ENCODE measurements around the gene SLC4A4.

SLC4A4 gene

GRCh38 chr4:71497078-71497477, 158.3 kb downstream of the SLC4A4 start:
- H3K9me3 Mint-ChIP-seq, result no peaks in the 10 kb centered on the region
- no peaks in the 10 kb centered on the region for H3K36me3 Mint-ChIP-seq (ENCODE audit: low read depth)
- no peak for ATAC-seq
- no peak overlapping the region for H3K27ac Mint-ChIP-seq
- H3K4me3 Mint-ChIP-seq, result no peak overlapping the region
- H3K4me1 Mint-ChIP-seq, result no peaks in the 10 kb centered on the region
- no peak for DNase-seq
- H3K27me3 Mint-ChIP-seq, result no peaks in the 10 kb centered on the region

- Mint-ChIP-seq H3K9me3 (no peaks in the 10 kb centered on the region), H3K36me3 (ENCODE audit: low read depth) (no peaks in the 10 kb centered on the region), H3K27ac (no peak overlapping the region), H3K4me3 (no peak overlapping the region), H3K4me1 (no peaks in the 10 kb centered on the region), H3K27me3 (no peaks in the 10 kb centered on the region)
- no peak for ATAC-seq
- no peak for DNase-seq
These were observed 159.2 kb downstream of the SLC4A4 start for GRCh38 chr4:71498002-71498401.

- Mint-ChIP-seq H3K4me3 (no peak overlapping the region), H3K36me3 (ENCODE audit: low read depth) (no peaks in the 10 kb centered on the region), H3K4me1 (no peaks in the 10 kb centered on the region), H3K27ac (no peak overlapping the region), H3K27me3 (no peaks in the 10 kb centered on the region), H3K9me3 (no peaks in the 10 kb centered on the region)
- ATAC-seq (no peak), DNase-seq (no peak)
These were observed 159.8 kb downstream of the SLC4A4 start for GRCh38 chr4:71498625-71499024.

GRCh38 chr4:71501992-71502391, 163.2 kb downstream of the SLC4A4 start:
- Mint-ChIP-seq H3K4me1 (no peaks in the 10 kb centered on the region), H3K9me3 (no peaks in the 10 kb centered on the region), H3K27ac (no peak overlapping the region), H3K27me3 (peaks cover 1% of the 10 kb centered on the region), H3K36me3 (ENCODE audit: low read depth) (no peaks in the 10 kb centered on the region), H3K4me3 (no peak overlapping the region)
- DNase-seq, result no peak
- no peak for ATAC-seq

GRCh38 chr4:71518283-71518989, 179.6 kb downstream of the SLC4A4 start:
- Mint-ChIP-seq H3K36me3 (ENCODE audit: low read depth) (no peaks in the 10 kb centered on the region), H3K9me3 (peaks cover 5% of the 10 kb centered on the region), H3K4me1 (no peaks in the 10 kb centered on the region), H3K27me3 (no peaks in the 10 kb centered on the region), H3K4me3 (no peak overlapping the region), H3K27ac (no peak overlapping the region)
- no peak for DNase-seq
- peak; percentile 24 for ATAC-seq

- ATAC-seq (no peak), DNase-seq (no peak)
- Mint-ChIP-seq H3K4me1 (no peaks in the 10 kb centered on the region), H3K4me3 (no peak overlapping the region), H3K9me3 (peaks cover 5% of the 10 kb centered on the region), H3K36me3 (ENCODE audit: low read depth) (no peaks in the 10 kb centered on the region), H3K27me3 (no peaks in the 10 kb centered on the region), H3K27ac (no peak overlapping the region)
These were observed 181.5 kb downstream of the SLC4A4 start for GRCh38 chr4:71520308-71520707.

- H3K36me3 Mint-ChIP-seq (ENCODE audit: low read depth), result no peaks in the 10 kb centered on the region
- ATAC-seq, result no peak
- no peaks in the 10 kb centered on the region for H3K4me1 Mint-ChIP-seq
- no peak for DNase-seq
- H3K27me3 Mint-ChIP-seq, result no peaks in the 10 kb centered on the region
- H3K4me3 Mint-ChIP-seq, result no peak overlapping the region
- peaks cover 5% of the 10 kb centered on the region for H3K9me3 Mint-ChIP-seq
- no peak overlapping the region for H3K27ac Mint-ChIP-seq
These were observed 182.0 kb downstream of the SLC4A4 start for GRCh38 chr4:71520850-71521249.

GRCh38 chr4:71524756-71525155, 185.9 kb downstream of the SLC4A4 start:
- no peak for ATAC-seq
- no peak for DNase-seq
- no peaks in the 10 kb centered on the region for H3K4me1 Mint-ChIP-seq
- no peaks in the 10 kb centered on the region for H3K27me3 Mint-ChIP-seq
- H3K4me3 Mint-ChIP-seq, result no peak overlapping the region
- no peaks in the 10 kb centered on the region for H3K9me3 Mint-ChIP-seq
- H3K36me3 Mint-ChIP-seq (ENCODE audit: low read depth), result no peaks in the 10 kb centered on the region
- H3K27ac Mint-ChIP-seq, result no peak overlapping the region

- DNase-seq (no peak), ATAC-seq (no peak)
- Mint-ChIP-seq H3K27ac (no peak overlapping the region), H3K9me3 (no peaks in the 10 kb centered on the region), H3K27me3 (no peaks in the 10 kb centered on the region), H3K4me1 (no peaks in the 10 kb centered on the region), H3K4me3 (no peak overlapping the region), H3K36me3 (ENCODE audit: low read depth) (no peaks in the 10 kb centered on the region)
These were observed 188.0 kb downstream of the SLC4A4 start for GRCh38 chr4:71526637-71527406.

- Mint-ChIP-seq H3K9me3 (no peaks in the 10 kb centered on the region), H3K4me3 (no peak overlapping the region), H3K27ac (no peak overlapping the region), H3K27me3 (no peaks in the 10 kb centered on the region), H3K4me1 (no peaks in the 10 kb centered on the region), H3K36me3 (ENCODE audit: low read depth) (no peaks in the 10 kb centered on the region)
- no peak for ATAC-seq
- DNase-seq, result no peak
These were observed 193.6 kb downstream of the SLC4A4 start for GRCh38 chr4:71532407-71532806.

- no peak for ATAC-seq
- H3K4me3 Mint-ChIP-seq, result no peak overlapping the region
- H3K9me3 Mint-ChIP-seq, result no peaks in the 10 kb centered on the region
- H3K36me3 Mint-ChIP-seq (ENCODE audit: low read depth), result no peaks in the 10 kb centered on the region
- H3K27me3 Mint-ChIP-seq, result no peaks in the 10 kb centered on the region
- H3K4me1 Mint-ChIP-seq, result no peaks in the 10 kb centered on the region
- DNase-seq, result no peak
- H3K27ac Mint-ChIP-seq, result no peak overlapping the region
These were observed 194.3 kb downstream of the SLC4A4 start for GRCh38 chr4:71533121-71533520.

- ATAC-seq, result no peak
- H3K4me1 Mint-ChIP-seq, result peaks cover 4% of the 10 kb centered on the region
- no peak overlapping the region for H3K4me3 Mint-ChIP-seq
- no peak overlapping the region for H3K27ac Mint-ChIP-seq
- no peak for DNase-seq
- H3K9me3 Mint-ChIP-seq, result no peaks in the 10 kb centered on the region
- no peaks in the 10 kb centered on the region for H3K36me3 Mint-ChIP-seq (ENCODE audit: low read depth)
- H3K27me3 Mint-ChIP-seq, result no peaks in the 10 kb centered on the region
These were observed 198.8 kb downstream of the SLC4A4 start for GRCh38 chr4:71537551-71538065.

- Mint-ChIP-seq H3K27me3 (no peaks in the 10 kb centered on the region), H3K27ac (no peak overlapping the region), H3K9me3 (no peaks in the 10 kb centered on the region), H3K4me1 (peaks cover 4% of the 10 kb centered on the region), H3K4me3 (no peak overlapping the region), H3K36me3 (ENCODE audit: low read depth) (no peaks in the 10 kb centered on the region)
- no peak for DNase-seq
- ATAC-seq, result no peak
These were observed 199.7 kb downstream of the SLC4A4 start for GRCh38 chr4:71538528-71538927.

- peaks cover 4% of the 10 kb centered on the region for H3K4me1 Mint-ChIP-seq
- no peaks in the 10 kb centered on the region for H3K9me3 Mint-ChIP-seq
- no peak overlapping the region for H3K27ac Mint-ChIP-seq
- H3K27me3 Mint-ChIP-seq, result no peaks in the 10 kb centered on the region
- DNase-seq, result no peak
- no peaks in the 10 kb centered on the region for H3K36me3 Mint-ChIP-seq (ENCODE audit: low read depth)
- H3K4me3 Mint-ChIP-seq, result no peak overlapping the region
- no peak for ATAC-seq
These were observed 202.0 kb downstream of the SLC4A4 start for GRCh38 chr4:71540749-71541269.

GRCh38 chr4:71541541-71541940, 202.7 kb downstream of the SLC4A4 start:
- ATAC-seq (no peak), DNase-seq (no peak)
- peaks cover 4% of the 10 kb centered on the region for H3K4me1 Mint-ChIP-seq
- no peaks in the 10 kb centered on the region for H3K9me3 Mint-ChIP-seq
- H3K36me3 Mint-ChIP-seq (ENCODE audit: low read depth), result no peaks in the 10 kb centered on the region
- H3K4me3 Mint-ChIP-seq, result no peak overlapping the region
- no peak overlapping the region for H3K27ac Mint-ChIP-seq
- H3K27me3 Mint-ChIP-seq, result no peaks in the 10 kb centered on the region

Data from activated naive CD8-positive, alpha-beta T cell treated with anti-CD3 and anti-CD28 coated beads, Interleukin-2, amount 50 U/mL, for 24 hours (primary cell).